Astrocyte of the spinal cord (primary cell): ENCODE data around the gene CDH26.
A peak's percentile ranks its signal among the peaks of the same experiment; 100 is the strongest.

Source experiments
- DNase-seq: peaks from one replicate; pipeline ENCODE4 v3.0.0; 2011; ENCODE audit warnings: low read depth, low spot score
- H3K4me3 ChIP-seq: 2 replicates; pipeline ENCODE4 v1.5.1; 2011; ENCODE audit warnings: low read depth, mild to moderate bottlenecking, low read length, moderate library complexity
- in situ Hi-C: cut with HindIII; loops from 2 replicates; pipeline ENCODE4 v1.10.0; 2017; ENCODE audit warnings: low sequenced_read_pairs
- TF ChIP-seq, protein P1 (sequence below): IDR thresholded peaks from 2 replicates; pipeline ENCODE4 v1.5.1; 2012; ENCODE audit warnings: low read depth, mild to moderate bottlenecking, low read length, inconsistent platforms

The CDH26 gene

DNA sequence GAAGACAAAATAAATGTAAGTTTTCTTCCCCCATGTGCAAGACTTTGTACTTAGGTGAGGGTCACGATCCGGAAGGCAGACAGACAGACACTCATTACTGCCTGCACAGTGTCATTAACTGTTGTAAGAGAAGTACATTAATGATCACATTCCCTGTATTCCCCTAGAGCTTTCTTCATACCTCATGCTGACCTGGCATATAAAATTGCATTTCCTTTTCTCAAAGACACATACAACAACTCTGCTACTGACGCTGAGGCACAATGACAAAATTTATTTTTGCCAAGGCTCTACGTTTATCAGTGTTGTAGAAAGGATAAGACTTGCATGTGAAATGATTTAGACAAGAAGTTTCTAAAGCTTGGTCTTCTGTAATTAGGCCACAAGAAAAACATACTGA is 21.8 kb upstream of the CDH26 start:
- DNase-seq, result no peak
- TF ChIP-seq, protein P1, sequence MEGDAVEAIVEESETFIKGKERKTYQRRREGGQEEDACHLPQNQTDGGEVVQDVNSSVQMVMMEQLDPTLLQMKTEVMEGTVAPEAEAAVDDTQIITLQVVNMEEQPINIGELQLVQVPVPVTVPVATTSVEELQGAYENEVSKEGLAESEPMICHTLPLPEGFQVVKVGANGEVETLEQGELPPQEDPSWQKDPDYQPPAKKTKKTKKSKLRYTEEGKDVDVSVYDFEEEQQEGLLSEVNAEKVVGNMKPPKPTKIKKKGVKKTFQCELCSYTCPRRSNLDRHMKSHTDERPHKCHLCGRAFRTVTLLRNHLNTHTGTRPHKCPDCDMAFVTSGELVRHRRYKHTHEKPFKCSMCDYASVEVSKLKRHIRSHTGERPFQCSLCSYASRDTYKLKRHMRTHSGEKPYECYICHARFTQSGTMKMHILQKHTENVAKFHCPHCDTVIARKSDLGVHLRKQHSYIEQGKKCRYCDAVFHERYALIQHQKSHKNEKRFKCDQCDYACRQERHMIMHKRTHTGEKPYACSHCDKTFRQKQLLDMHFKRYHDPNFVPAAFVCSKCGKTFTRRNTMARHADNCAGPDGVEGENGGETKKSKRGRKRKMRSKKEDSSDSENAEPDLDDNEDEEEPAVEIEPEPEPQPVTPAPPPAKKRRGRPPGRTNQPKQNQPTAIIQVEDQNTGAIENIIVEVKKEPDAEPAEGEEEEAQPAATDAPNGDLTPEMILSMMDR, result no peak
- H3K4me3 ChIP-seq, result no peak overlapping the region
- in situ Hi-C loops, result no loop called here

DNA sequence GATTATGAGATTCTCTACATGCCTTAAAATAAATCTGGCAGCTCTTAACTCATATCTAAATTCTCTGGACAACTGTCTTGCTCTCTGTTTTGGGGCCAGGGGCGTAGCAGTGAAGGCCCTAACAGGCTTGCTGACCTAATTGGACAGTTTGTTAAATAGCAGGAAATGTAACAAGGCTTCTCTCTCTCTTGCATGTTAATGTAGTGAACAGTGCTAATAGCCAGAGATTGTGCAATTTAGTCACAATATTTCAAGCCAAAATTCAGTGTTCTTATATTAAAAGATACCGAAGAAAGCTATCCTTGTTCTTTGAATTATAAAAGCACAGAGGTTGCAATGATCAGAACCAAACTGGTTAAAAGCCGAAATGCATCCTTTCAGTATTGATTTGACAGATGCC is 21.1 kb upstream of the CDH26 start:
- in situ Hi-C loops, result no loop called here
- no peak for DNase-seq
- no peak overlapping the region for H3K4me3 ChIP-seq
- TF ChIP-seq, protein P1, result no peak

DNA sequence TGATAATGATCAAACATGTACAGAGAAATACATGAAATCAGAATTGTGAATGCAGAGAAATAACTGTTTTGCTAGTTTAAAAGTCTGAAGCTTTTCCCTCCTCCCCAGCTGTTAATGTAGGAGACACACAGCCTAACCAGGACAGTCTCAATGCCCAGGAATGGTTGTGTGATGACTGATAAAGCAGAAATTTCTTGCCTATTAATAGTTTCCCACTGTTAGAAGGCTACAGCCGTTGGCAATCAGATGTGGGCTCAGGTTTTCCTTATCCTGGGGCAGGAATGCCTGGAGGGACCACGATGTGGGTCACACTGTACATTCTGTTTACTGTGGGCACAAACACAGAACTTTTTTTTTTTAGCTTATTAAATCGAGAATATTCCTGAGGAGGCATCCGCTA is 20.0 kb upstream of the CDH26 start:
- TF ChIP-seq, protein P1, result no peak
- H3K4me3 ChIP-seq, result no peak overlapping the region
- DNase-seq, result peak; percentile 35
- in situ Hi-C loops, result no loop called here

DNA sequence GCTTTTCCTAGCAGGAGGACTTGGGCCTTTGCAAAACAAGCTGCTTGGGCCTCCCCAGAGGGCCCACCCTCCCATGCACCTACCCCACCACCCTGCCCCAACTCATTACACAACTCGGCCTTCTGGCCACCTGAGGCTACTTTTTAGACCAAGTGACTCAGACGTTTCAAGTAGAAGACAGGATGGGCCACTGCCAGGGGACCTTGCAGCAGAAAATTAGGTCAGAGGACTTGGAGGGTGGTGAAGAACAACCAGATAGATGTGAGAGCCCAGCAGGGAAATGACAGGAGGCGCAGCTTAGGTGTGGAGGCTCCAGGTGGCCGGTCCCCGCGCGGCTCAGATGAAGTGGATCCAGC is 19.5 kb upstream of the CDH26 start:
- H3K4me3 ChIP-seq, result no peak overlapping the region
- TF ChIP-seq, protein P1, result no peak
- in situ Hi-C loops, result no loop called here
- DNase-seq, result no peak

DNA sequence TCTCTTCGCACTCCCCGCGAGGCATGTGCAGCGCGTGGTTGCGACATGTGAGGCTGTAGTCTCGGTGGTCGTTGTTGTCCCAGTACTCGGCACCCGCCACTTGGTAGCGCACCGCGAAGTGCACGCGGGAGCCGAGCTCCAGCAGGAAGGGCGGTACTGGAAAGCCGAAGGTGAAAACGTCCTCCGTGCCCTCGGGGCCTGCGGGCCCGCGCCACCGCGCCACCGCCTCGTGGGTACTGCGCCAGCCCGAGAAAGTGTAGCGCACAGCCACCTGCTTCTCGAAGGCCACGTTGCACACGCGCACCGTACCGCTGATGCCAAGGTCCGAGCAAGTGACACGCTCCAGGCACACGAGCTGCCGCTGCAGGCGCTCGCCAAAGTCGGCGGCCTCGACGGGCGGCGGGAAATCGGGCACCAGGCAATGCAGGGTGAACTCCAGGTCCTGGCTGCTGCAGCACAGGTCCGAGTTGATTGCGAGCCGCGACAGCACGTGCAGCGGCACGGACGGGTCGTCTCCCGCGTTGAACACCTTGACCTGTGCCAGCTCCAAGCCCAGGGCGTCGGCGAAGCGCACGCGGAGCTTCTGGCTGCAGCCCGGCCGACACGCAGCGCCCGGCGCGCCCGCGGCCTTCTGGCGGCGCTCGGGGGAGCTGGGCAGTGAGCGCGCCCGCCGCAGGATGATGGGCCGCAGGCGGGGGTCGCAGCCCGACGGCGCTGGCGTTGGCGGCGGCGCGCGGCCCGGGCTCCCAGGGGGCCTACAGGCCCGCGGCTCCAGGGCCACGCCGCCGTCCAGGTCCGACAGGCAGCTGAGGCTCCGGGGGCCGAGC is 19.0 kb upstream of the CDH26 start:
- DNase-seq, result no peak
- TF ChIP-seq, protein P1, result no peak

DNA sequence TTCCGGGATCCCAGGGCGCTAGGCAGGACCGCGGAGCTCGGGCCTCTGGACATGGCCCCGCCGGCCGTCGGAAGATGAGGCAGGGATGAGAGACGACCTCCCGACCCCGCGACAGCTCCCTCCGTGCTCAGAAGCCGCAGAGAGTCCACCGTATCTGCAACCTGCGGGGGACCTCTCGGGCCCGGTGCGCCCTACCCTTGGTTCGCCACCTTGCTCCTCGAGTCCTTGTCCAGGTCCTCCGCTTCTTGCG is 18.4 kb upstream of the CDH26 start:
- in situ Hi-C loops, result no loop called here

More for the DNA sequence above, 19.0 kb upstream of the CDH26 start:
- in situ Hi-C loops, result no loop called here
- peak overlapping the region; percentile 80 for H3K4me3 ChIP-seq

More for the DNA sequence above, 18.4 kb upstream of the CDH26 start:
- TF ChIP-seq, protein P1, result no peak
- DNase-seq, result no peak
- peak overlapping the region; percentile 80 for H3K4me3 ChIP-seq
